CD14-positive monocyte (primary cell): Measurements from ENCODE around the gene RNF180. TPM values are rescaled to one million over a fixed set of nuclear protein-coding genes. Genes with fewer than 3 reads are reported as not detected.

ENCODE experiments used
- DNase-seq, 3 donors: peaks; one replicate each; pipeline ENCODE4 v3.0.0-alpha.2; 2011 to 2022
- H2AFZ ChIP-seq: 2 replicates; pipeline ENCODE4 v1.6.0; 2012; ENCODE audit warnings: mild to moderate bottlenecking, low read depth, low read length, inconsistent platforms; ENCODE audit not compliant: insufficient read depth, poor library complexity, severe bottlenecking
- H3K27ac ChIP-seq, 2 donors: 1 replicate in 1 of 2; 2 replicates in 1 of 2; pipeline ENCODE4 v1.5.1; 2012 to 2013; ENCODE audit warnings: low read length in 2 of 2, control low read depth in 1 of 2, inconsistent platforms in 1 of 2, low read depth in 1 of 2, mild to moderate bottlenecking in 1 of 2
- H3K27me3 ChIP-seq, 2 donors: one replicate each; pipeline versions ENCODE4 v1.6.0 to v1.6.1; 2011 to 2013; ENCODE audit warnings: low read length in 2 of 2; ENCODE audit not compliant: control insufficient read depth in 2 of 2, insufficient read depth in 2 of 2
- H3K36me3 ChIP-seq, 2 donors: replicated peaks in 1 of 2; 1 replicate in 1 of 2; 2 replicates in 1 of 2; pipeline versions ENCODE4 v1.5.1 to v1.6.1; 2012 to 2013; ENCODE audit warnings: low read length in 2 of 2, control low read depth in 1 of 2, inconsistent platforms in 1 of 2, mild to moderate bottlenecking in 1 of 2; ENCODE audit not compliant: insufficient read depth in 2 of 2, control insufficient read depth in 1 of 2
- H3K4me1 ChIP-seq, 2 donors: 1 replicate in 1 of 2; 2 replicates in 1 of 2; pipeline versions ENCODE4 v1.5.1 to v1.6.1; 2012 to 2013; ENCODE audit warnings: low read length in 2 of 2, control low read depth in 1 of 2, inconsistent platforms in 1 of 2, mild to moderate bottlenecking in 1 of 2, moderate library complexity in 1 of 2; ENCODE audit not compliant: insufficient read depth in 2 of 2, control insufficient read depth in 1 of 2
- H3K4me2 ChIP-seq: replicated peaks from 2 replicates; pipeline ENCODE3; 2012; ENCODE audit warnings: low read length, moderate library complexity, mild to moderate bottlenecking; ENCODE audit not compliant: poor library complexity, severe bottlenecking; ENCODE audit errors: extremely low read depth
- H3K4me3 ChIP-seq, 3 experiments: fragments of 200-600 bp in 1 of 3; sonication (generic) in 1 of 3; replicated peaks in 1 of 3; 1 replicate in 2 of 3; 2 replicates in 1 of 3; pipeline ENCODE4 v1.5.1; 2011 to 2013; ENCODE audit warnings: low read length in 3 of 3, mild to moderate bottlenecking in 3 of 3, control low read depth in 2 of 3, low read depth in 2 of 3, inconsistent platforms in 1 of 3, moderate library complexity in 1 of 3
- H3K79me2 ChIP-seq: 2 replicates; pipeline ENCODE4 v1.6.0; 2012; ENCODE audit warnings: mild to moderate bottlenecking, control low read depth, inconsistent platforms, low read length, moderate library complexity; ENCODE audit not compliant: insufficient read depth
- H3K9ac ChIP-seq: 2 replicates; pipeline ENCODE4 v1.6.0; 2017; ENCODE audit warnings: low read length, mild to moderate bottlenecking; ENCODE audit not compliant: insufficient read depth, poor library complexity, severe bottlenecking
- H3K9me3 ChIP-seq, 2 donors: replicated peaks in 1 of 2; 1 replicate in 1 of 2; 2 replicates in 1 of 2; pipeline versions ENCODE4 v1.5.1 to v1.6.1; 2012 to 2013; ENCODE audit warnings: low read length in 2 of 2, control low read depth in 1 of 2; ENCODE audit not compliant: control insufficient read depth in 1 of 2, insufficient read depth in 1 of 2
- H4K20me1 ChIP-seq: 2 replicates; pipeline ENCODE4 v1.6.0; 2012; ENCODE audit warnings: mild to moderate bottlenecking, low read length, control low read depth, moderate library complexity; ENCODE audit not compliant: insufficient read depth
- H3K27ac Mint-ChIP-seq, 7 donors: one replicate each; pipeline ENCODE4 v1.8.0; 2020; ENCODE audit warnings: mild to moderate bottlenecking in 7 of 7, mixed read lengths in 7 of 7, moderate library complexity in 6 of 7, inconsistent platforms in 2 of 7
- H3K27me3 Mint-ChIP-seq, 3 donors: one replicate each; pipeline ENCODE4 v1.8.0; 2021 to 2022; ENCODE audit warnings: low read depth in 3 of 3, mild to moderate bottlenecking in 3 of 3, mixed read lengths in 3 of 3, moderate library complexity in 3 of 3, inconsistent platforms in 1 of 3
- H3K36me3 Mint-ChIP-seq, 2 donors: one replicate each; pipeline ENCODE4 v1.8.0; 2020; ENCODE audit warnings: mixed read lengths in 2 of 2, inconsistent platforms in 1 of 2, mild to moderate bottlenecking in 1 of 2
- H3K4me1 Mint-ChIP-seq: one replicate; pipeline ENCODE4 v1.8.0; 2020; ENCODE audit warnings: mild to moderate bottlenecking, mixed read lengths
- H3K4me3 Mint-ChIP-seq, 2 donors: one replicate each; pipeline ENCODE4 v1.8.0; 2020; ENCODE audit warnings: mild to moderate bottlenecking in 2 of 2, mixed read lengths in 2 of 2, moderate library complexity in 1 of 2
- H3K9me3 Mint-ChIP-seq, 7 donors: one replicate each; pipeline ENCODE4 v1.8.0; 2020 to 2022; ENCODE audit warnings: mixed read lengths in 7 of 7, mild to moderate bottlenecking in 6 of 7, moderate library complexity in 6 of 7, inconsistent platforms in 2 of 7
- WGBS: methylation state at CpG from one replicate; pipeline ENCODE4 v1.1.5; 2013; ENCODE audit warnings: missing lambda C conversion rate; ENCODE audit not compliant: insufficient coverage; 5-methylcytosine and 5-hydroxymethylcytosine counted together
- intact Hi-C, 2 donors: fragments of 100-400 bp; cut with micrococcal nuclease; formaldehyde crosslinking; loops; one replicate each; pipeline versions ENCODE4 v1.15.0 to v1.15.1; 2023
- polyA plus RNA-seq, 3 donors: library from polyadenylated mRNA; depleted of rRNA in 1 of 3; unstranded in 2 of 3; stranded (reverse) in 1 of 3; fragments of 300-500 nt in 2 of 3; fragments of >200 nt in 1 of 3; fragmentation: Illumina TruSeq in 2 of 3; gene quantifications; 1 replicate in 2 of 3; 2 replicates in 1 of 3; pipeline ENCODE4 v1.2.3, GENCODE V29; 2012 to 2021
- TF ChIP-seq, protein P1 (sequence below): fragments of 200-600 bp; IDR thresholded peaks from one replicate; pipeline ENCODE4 v1.8.0; 2022; ENCODE audit warnings: antibody characterized with exemption, mild to moderate bottlenecking

RNF180 gene
- polyA plus RNA-seq, 3 donors, result not detected

DNA sequence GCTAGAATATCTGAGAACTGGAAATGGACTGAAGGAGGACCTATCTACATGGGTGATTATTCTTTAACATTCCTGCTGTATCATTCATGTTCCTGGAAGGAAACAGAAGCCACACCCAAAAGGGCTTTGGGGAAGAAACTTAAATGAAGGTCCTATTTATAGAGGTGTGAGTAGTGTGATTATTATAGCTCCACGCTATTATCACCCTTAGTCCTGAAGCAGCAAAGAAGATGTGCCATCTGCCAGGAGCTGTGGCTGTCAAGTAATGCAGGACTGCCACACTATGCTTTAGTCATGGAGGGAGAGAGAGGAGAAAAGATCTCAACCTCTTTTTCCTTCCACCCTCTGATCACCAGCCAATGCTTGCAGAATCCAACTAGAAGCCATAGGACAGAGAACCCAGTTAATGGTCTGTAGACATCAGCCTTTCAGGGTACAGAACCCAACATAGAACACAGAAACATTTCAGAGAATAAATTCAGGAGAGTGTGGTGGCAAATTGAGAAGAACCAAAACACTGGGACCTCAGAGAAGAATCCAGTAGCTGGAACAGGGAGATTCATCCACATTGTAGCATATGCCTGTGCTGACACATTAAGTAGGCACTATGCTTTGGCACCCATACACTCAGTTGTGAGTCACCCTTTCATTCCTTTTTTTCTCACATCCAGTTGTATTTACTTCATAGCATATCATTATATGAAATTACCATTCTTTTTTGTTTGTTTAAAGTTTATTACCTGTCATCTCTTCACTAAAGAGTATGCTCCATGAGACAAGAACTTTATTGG, 21.0 kb upstream of the RNF180 start:
- Mint-ChIP-seq H3K4me3 (no peak overlapping the region), H3K27ac (no peak overlapping the region), H3K4me1 (no peaks in the 10 kb centered on the region), H3K27me3 (peaks cover 0 to 5% (median 2%) of the 10 kb centered on the region in 3 donors), H3K9me3 (no peaks in the 10 kb centered on the region), H3K36me3 (no peaks in the 10 kb centered on the region)
- Histone ChIP-seq H3K79me2 (no peaks in the 10 kb centered on the region), H3K4me3 (no peak overlapping the region), H3K4me2 (no peak overlapping the region), H3K4me1 (no peaks in the 10 kb centered on the region), H2AFZ (no peak overlapping the region), H3K9ac (no peak overlapping the region), H3K9me3 (no peaks in the 10 kb centered on the region), H4K20me1 (no peaks in the 10 kb centered on the region), H3K27ac (no peak overlapping the region), H3K36me3 (no peaks in the 10 kb centered on the region), H3K27me3 (no peaks in the 10 kb centered on the region)
- intact Hi-C loops, result no loop called here
- WGBS, result no CpG with 5 or more reads among the region's 1 CpG
- DNase-seq, result no peak
- TF ChIP-seq, protein P1, sequence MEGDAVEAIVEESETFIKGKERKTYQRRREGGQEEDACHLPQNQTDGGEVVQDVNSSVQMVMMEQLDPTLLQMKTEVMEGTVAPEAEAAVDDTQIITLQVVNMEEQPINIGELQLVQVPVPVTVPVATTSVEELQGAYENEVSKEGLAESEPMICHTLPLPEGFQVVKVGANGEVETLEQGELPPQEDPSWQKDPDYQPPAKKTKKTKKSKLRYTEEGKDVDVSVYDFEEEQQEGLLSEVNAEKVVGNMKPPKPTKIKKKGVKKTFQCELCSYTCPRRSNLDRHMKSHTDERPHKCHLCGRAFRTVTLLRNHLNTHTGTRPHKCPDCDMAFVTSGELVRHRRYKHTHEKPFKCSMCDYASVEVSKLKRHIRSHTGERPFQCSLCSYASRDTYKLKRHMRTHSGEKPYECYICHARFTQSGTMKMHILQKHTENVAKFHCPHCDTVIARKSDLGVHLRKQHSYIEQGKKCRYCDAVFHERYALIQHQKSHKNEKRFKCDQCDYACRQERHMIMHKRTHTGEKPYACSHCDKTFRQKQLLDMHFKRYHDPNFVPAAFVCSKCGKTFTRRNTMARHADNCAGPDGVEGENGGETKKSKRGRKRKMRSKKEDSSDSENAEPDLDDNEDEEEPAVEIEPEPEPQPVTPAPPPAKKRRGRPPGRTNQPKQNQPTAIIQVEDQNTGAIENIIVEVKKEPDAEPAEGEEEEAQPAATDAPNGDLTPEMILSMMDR, result no peak

DNA sequence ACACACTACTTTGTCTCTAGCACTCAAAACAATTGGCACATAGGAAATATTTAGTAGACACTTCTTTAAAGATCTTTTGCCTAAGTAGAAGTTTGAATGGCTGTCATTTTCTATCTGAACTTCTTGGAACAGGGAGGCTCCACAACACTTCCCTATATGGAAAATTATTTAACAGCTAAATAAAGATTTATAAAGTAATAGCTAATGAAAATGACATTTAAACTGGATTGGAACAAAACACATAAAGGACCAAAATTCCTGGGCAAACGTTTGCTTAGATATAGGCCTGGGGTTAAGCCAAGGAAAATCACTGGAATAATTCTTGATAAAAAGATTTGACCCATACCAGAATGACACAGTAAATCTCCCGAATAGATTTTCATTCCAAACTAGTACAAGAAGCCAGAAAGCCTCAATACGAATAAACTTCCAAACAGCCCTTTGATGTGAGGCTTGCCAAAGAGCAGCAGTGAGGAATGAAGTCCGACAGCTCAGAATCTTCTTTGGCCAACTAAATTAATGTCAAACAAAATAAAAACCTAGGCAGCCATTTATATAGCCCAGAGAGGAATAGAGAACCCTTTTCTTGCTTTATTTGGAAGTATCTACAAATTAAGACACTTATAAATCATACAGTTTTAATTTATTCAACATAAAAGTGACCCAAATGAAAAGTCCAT, 20.3 kb upstream of the RNF180 start:
- H3K4me2 ChIP-seq, result no peak overlapping the region
- DNase-seq, result no peak
- no peak overlapping the region for H3K4me3 ChIP-seq
- no peaks in the 10 kb centered on the region for H3K79me2 ChIP-seq
- no peak overlapping the region for H3K27ac Mint-ChIP-seq
- H3K9me3 ChIP-seq, result no peaks in the 10 kb centered on the region
- no peaks in the 10 kb centered on the region for H3K36me3 ChIP-seq
- no CpG with 5 or more reads among the region's 4 CpGs for WGBS
- H3K4me1 Mint-ChIP-seq, result no peaks in the 10 kb centered on the region
- no peaks in the 10 kb centered on the region for H3K27me3 ChIP-seq
- no peaks in the 10 kb centered on the region for H3K9me3 Mint-ChIP-seq
- no peak overlapping the region for H3K27ac ChIP-seq
- no peak overlapping the region for H3K9ac ChIP-seq
- intact Hi-C loops, result no loop called here
- H3K36me3 Mint-ChIP-seq, result no peaks in the 10 kb centered on the region
- H4K20me1 ChIP-seq, result no peaks in the 10 kb centered on the region
- peaks cover 0 to 5% (median 2%) of the 10 kb centered on the region in 3 donors for H3K27me3 Mint-ChIP-seq
- H3K4me1 ChIP-seq, result no peaks in the 10 kb centered on the region
- H3K4me3 Mint-ChIP-seq, result no peak overlapping the region
- H2AFZ ChIP-seq, result no peak overlapping the region
- TF ChIP-seq, protein P1, result no peak
